Neutrophil (primary cell): ENCODE results near the gene DFFB.

Source experiments
- H3K27ac ChIP-seq: fragments of 200-600 bp; sonication (generic); 2 replicates; pipeline ENCODE4 v1.5.1; 2016; ENCODE audit warnings: mild to moderate bottlenecking, moderate library complexity
- H3K27me3 ChIP-seq: fragments of 200-600 bp; sonication (generic); 2 replicates; pipeline ENCODE4 v1.6.0; 2016; ENCODE audit warnings: mild to moderate bottlenecking
- H3K36me3 ChIP-seq: fragments of 200-600 bp; sonication (generic); 2 replicates; pipeline ENCODE4 v1.5.1; 2017
- H3K4me1 ChIP-seq, 2 experiments: fragments of 200-600 bp in 1 of 2; sonication (generic) in 1 of 2; 1 replicate in 1 of 2; 2 replicates in 1 of 2; pipeline versions ENCODE4 v1.5.1 to v1.6.1; 2013 to 2016; ENCODE audit warnings: low read depth in 1 of 2, low read length in 1 of 2, mild to moderate bottlenecking in 1 of 2, moderate library complexity in 1 of 2; ENCODE audit not compliant: control insufficient read depth in 1 of 2, insufficient read depth in 1 of 2
- H3K4me3 ChIP-seq, 2 experiments: fragments of 200-600 bp in 1 of 2; sonication (generic) in 1 of 2; 1 replicate in 1 of 2; 2 replicates in 1 of 2; pipeline ENCODE4 v1.5.1; 2013 to 2016; ENCODE audit warnings: low read depth in 1 of 2, low read length in 1 of 2, mild to moderate bottlenecking in 1 of 2, moderate library complexity in 1 of 2
- H3K9me3 ChIP-seq: fragments of 200-600 bp; sonication (generic); 2 replicates; pipeline ENCODE4 v1.5.1; 2016
- CTCF ChIP-seq: fragments of 200-600 bp; sonication (generic); IDR thresholded peaks from 2 replicates; pipeline ENCODE4 v1.5.1; 2016; ENCODE audit warnings: antibody characterized with exemption

Gene DFFB

DNA sequence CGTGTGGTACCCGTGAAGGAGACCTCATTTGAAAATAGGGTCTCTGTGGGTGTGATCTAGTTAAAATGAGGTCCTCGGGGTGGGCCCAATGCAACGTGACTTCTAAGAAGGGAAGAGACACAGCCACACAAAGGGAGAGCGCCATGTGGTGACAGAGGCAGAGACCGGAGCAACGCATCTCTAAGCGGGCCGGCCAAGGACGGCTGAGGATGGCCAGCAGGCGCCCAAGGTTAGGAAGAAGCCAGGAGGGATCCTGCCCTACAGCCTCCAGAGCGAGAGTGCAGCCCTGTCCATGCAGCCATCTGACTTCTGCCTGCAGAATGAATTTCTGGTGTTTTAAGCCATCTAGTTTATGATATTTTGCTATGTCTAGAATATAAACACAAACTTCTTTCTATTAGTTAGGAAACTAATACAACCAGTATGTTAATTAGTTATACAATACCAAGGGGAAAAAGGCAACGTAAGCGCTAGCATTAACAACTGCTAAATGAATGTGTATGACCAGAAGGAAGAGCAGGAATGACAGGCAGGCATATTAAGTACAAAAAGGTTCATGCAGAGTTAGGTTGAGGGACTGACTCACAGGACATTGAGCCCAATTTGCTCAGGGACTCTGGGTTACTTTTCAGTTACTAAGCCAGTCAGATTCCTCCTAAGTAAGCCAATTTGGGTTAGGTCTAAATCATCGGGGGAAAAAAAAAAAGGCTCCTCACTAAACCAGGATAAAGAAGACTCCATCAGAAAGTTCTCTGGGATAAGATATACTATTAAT, 4.4 kb upstream of the DFFB start:
- Histone ChIP-seq H3K4me1 (peaks cover 19% of the 10 kb centered on the region in 2 experiments), H3K27ac (no peak overlapping the region), H3K4me3 (no peak overlapping the region), H3K36me3 (peaks cover 25% of the 10 kb centered on the region), H3K9me3 (no peaks in the 10 kb centered on the region), H3K27me3 (no peaks in the 10 kb centered on the region)
- no peak for TF ChIP-seq CTCF

DNA sequence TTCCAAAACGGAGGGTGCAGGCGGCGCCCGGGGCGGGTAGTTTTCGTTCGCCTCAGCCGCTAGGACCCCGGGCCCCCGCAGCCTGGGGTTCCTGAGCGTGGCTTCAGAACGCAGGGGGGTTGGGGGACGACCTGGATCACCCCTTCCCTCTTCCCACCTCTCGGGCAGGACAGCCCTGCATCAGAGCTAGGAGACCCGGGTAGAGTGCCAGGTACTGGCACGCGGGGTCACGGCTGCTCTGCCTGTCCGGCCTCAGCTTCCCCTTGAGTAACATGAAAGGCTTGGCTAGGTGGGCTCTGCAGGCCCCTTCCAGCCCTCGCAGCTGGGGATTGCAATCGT, 484 bp downstream of the DFFB start:
- no peaks in the 10 kb centered on the region for H3K27me3 ChIP-seq
- peak overlapping the region; percentile 95 for H3K27ac ChIP-seq
- H3K4me3 ChIP-seq: peak overlapping the region; percentile 92 to 94
- H3K36me3 ChIP-seq: no peaks in the 10 kb centered on the region
- no peak for TF ChIP-seq CTCF
- H3K9me3 ChIP-seq: no peaks in the 10 kb centered on the region
- H3K4me1 ChIP-seq: peaks cover 23 to 26% of the 10 kb centered on the region in 2 experiments

DNA sequence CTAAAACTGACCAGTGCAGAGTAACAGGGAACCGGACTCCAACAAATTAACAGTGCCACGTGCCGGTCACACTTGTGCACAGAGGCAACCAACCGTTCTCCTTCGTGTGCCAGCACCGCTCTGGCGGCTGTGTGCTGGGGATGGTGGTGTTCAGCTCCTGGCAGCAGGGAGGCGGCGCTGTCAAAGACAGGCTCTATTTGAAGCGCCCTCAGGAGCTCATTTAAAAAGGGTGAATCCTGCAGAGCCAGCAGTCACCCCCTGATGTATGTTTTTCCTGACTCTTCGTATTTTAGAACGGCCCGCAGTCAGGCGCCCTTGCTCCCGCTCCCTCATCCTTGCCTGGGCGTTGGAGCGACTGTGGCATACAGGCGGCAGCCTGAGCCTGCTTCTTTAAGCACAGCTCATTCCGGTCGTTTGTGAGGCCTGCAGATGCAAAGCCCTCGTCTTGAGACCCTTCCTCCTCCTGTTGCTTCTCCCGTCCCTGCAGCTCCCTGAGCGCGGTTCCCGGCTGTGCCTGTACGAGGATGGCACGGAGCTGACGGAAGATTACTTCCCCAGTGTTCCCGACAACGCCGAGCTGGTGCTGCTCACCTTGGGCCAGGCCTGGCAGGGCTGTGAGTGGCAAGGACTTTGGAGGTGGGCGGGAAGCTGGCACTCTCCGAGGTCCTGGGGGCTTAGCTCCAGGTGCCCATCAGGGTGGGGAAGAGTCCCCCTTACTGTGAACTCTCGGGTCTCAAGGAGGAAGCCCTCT, 1.1 kb downstream of the DFFB start:
- no peaks in the 10 kb centered on the region for H3K9me3 ChIP-seq
- peak overlapping the region in 1 of 2 experiments; percentile 92 for H3K4me3 ChIP-seq
- H3K27me3 ChIP-seq: no peaks in the 10 kb centered on the region
- H3K27ac ChIP-seq: no peak overlapping the region
- no peaks in the 10 kb centered on the region for H3K36me3 ChIP-seq
- peaks cover 23 to 26% of the 10 kb centered on the region in 2 experiments for H3K4me1 ChIP-seq
- TF ChIP-seq CTCF: no peak

DNA sequence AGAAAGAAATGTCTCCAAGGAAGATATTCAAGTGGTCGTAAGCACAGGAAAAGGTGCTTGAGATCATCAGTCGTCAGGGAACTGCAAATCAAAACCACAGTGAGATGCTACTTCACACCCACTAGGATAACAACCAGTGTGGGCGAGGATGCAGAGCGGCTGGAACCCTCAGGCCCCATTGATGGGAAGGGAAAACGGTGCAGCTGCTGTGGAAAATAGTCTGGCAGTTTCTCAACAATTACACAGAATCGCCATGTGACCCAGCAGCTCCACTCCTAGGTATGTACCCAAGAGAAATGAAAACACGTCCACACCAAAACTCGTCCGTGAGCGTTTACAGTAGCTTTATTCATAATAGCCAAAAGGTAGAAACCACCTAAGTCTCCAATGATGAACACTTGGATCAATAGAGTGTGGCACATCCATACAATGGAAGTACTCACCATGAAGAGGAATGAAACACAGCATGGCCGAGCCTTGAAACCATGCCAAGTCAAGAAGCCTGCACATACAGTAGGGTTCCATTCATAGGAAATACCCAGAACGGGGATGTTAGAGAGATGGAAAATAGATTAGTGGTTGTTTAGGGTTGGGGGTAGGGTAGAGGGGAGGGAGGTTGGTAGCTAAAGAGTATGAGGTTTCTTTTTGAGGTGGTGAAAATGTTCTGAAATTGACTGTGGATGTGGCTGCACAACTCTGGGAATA, 6.1 kb downstream of the DFFB start:
- no peak for TF ChIP-seq CTCF
- no peaks in the 10 kb centered on the region for H3K27me3 ChIP-seq
- peaks cover 13% of the 10 kb centered on the region for H3K36me3 ChIP-seq
- H3K9me3 ChIP-seq: no peaks in the 10 kb centered on the region
- H3K4me1 ChIP-seq: peaks cover 0 to 2% of the 10 kb centered on the region in 2 experiments
- no peak overlapping the region for H3K4me3 ChIP-seq
- no peak overlapping the region for H3K27ac ChIP-seq

DNA sequence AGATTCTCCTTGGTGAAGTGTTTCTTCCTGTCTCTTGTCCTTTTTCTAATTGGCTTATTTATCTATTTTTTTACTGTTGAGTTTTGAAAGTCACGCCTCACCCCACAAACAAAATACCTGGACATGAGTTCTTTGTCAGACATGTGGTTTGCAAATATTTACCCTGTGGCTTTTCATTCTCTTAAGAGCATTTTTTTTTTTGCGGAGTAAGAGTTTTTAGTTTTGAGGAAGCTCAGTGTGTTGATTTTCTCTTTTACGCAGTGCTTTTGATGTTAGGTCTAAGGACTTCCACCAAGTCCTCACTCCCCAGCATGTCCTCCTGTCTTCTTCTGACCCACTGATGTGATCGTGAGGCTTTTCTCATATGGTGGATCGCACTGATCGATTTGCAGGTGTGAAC, 7.6 kb downstream of the DFFB start:
- Histone ChIP-seq H3K27ac (no peak overlapping the region), H3K4me1 (no peaks in the 10 kb centered on the region), H3K4me3 (no peak overlapping the region), H3K9me3 (no peaks in the 10 kb centered on the region), H3K36me3 (peaks cover 26% of the 10 kb centered on the region), H3K27me3 (no peaks in the 10 kb centered on the region)
- TF ChIP-seq CTCF: no peak
